Measurements from ENCODE around the gene CACNA1B.
"Not testable (repeated sequence)": the region's sequence is repeated elsewhere in the genome, so short reads cannot be mapped to it uniquely, and the experiment has no call there.

CACNA1B gene

GRCh38 chr9:137877506-137878122, at the start of gene CACNA1B:
Gene CACNA1B (plus strand): TSS chr9:137877782. CDS start chr9:137877934, 152 bp downstream.
- DNase-seq (ENCODE audit: low read depth), result not testable (repeated sequence)

DNA sequence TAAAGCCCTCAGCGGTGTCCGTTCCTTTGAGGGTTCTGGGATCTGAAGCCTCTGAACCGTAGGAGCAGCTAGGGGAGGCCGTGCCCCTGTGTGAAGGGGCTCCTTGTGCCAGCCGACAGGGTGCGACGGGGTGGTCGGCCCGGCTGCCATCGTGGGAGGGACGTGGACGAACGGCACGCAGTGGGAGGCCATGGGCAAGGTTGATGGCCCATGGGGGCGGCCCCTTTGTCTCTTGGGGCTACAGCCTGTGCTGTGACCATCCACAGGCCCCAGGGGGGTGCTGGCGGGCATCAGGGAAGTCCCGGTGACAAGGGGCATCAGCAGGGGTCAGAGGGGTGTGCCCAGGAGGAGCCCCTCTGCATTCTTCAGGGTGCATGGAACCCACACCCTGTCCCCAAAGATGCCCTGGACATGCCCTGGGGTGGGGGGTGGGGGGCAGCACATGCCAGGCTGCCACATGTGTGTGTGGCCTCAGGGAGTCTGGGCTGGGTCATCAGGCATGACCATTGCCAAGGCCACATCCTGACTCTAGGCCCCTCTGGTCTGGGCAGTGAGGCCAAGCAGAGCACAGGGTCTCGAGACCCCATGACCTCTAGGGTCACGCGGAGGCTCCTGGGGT, 49.6 kb upstream of the CACNA1B start:
- DNase-seq (ENCODE audit: low read depth), result no peak

GRCh38 chr9:137828527-137829259, 48.9 kb upstream of the CACNA1B start:
- DNase-seq (ENCODE audit: low read depth), result no peak

DNA sequence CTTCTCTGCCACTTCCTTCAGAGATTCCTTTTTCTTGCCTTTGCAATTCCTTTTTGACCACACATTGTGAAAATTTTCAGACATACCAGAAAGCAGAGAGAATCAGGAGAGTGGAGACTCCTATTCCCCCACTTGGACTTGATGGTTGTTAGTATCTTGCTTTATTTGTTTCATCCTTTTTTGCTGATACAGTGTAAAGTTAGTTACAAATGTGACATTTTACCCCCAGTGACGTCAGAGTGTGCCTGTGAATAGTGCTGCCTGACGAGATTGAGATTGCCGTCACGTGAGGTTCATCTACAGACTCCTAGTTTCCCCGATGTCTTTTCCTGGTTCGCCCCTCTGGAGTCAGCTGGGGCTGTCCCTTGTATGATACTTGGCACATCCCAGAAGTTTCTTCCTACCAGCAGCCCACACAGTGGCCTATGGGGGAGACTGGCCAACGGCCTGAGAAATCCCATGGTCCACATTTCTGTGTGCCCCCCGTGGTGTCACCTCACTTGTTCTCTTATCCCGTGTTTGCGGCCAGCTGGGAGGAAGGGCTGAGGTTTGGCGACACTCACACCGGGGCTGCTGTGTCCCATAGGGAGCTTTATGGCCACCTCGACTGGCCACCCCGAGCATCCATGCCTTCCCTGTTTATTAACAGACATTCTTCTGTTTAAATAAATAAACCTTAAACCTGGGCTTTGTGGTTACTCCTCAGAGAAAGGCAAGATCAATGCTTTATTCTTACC, 48.2 kb upstream of the CACNA1B start:
- no peak for DNase-seq (ENCODE audit: low read depth)

DNA sequence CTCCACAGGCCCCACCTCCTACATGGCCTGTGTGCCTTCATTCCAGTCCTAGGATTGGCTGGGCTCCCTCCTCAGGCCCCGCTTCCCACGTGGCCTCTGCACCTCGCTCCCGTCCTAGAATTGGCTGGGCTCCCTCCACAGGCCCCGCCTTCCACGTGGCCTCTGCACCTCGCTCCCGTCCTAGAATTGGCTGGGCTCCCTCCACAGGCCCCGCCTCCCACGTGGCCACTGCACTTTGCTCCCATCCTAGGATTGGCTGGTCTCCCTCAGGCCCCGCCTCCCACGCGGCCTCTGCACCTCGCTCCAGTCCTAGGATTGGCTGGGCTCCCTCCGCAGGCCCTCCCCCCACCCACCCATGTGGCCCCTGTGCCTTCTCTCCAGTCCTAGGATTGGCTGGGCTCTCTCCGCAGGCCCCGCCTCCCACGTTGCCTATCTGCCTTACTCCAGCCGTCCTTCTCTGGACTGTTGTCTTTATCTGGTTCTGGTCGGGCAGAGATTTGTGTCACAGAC, 45.3 kb upstream of the CACNA1B start:
- DNase-seq (ENCODE audit: low read depth), result no peak

DNA sequence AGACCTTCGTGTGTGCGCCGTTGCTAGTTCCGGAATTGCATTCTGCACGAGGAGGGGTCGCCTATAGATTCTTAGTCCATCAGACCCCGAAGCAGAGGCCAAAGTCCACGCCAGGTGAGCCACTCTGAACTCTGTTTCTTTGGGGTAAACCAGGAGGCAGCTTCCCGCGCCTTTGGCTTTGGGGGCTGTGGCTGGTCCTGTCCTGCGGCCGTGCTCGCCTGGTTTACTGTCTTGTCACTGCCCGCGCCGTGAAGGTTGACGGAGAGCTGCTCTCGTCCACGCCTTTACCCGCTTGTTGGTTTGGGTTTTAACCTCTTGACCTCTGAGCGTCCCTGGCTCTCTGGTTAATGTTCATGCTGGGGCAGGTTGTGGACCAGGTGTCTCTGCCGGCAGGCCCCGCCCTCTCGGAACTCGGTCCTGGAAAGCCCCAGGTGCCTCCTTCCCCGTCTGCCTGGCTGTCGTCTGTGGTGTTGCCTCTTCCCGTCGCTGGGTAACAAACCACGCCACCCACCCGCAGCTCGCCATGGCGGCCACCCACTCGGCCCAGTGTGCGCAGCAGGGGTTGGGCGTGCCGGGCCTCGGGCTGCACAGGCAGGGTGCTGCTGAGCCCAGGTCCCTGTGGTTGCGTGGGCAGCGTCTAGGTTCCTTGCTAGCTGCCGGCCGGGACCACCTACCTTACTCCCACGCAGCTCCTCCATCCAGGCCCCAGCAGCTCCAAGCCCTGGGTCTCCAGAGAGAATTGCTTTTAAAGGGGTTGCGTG, 44.6 kb upstream of the CACNA1B start:
- DNase-seq (ENCODE audit: low read depth), result no peak

GRCh38 chr9:137833721-137834613, 43.6 kb upstream of the CACNA1B start:
- DNase-seq (ENCODE audit: low read depth), result no peak

DNA sequence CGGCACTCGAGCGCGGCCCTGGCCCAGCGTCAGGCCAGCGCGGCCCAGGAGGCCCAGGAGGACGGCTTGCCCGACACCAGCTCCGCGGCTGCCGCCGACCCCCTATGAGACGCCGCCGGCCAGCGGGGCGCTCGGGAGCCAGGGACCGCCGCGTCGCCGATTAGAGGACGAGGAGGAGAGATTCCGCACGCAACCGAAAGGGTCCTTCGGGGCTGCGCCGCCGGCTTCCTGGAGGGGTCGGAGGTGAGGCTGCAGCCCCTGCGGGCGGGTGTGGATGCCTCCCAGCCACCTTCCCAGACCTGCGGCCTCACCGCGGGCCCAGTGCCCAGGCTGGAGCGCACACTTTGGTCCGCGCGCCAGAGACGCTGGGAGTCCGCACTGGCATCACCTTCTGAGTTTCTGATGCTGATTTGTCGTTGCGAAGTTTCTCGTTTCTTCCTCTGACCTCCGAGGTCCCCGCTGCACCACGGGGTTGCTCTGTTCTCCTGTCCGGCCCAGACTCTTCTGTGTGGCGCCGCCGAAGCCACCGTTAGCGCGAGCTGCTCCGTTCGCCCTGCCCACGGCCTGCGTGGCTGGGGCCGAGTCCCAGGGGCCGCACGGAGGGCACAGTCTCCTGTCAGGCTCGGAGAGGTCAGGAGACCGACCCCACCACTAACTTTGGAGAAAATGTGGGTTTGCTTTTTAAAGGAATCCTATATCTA, 42.6 kb upstream of the CACNA1B start:
- no peak for DNase-seq (ENCODE audit: low read depth)

DNA sequence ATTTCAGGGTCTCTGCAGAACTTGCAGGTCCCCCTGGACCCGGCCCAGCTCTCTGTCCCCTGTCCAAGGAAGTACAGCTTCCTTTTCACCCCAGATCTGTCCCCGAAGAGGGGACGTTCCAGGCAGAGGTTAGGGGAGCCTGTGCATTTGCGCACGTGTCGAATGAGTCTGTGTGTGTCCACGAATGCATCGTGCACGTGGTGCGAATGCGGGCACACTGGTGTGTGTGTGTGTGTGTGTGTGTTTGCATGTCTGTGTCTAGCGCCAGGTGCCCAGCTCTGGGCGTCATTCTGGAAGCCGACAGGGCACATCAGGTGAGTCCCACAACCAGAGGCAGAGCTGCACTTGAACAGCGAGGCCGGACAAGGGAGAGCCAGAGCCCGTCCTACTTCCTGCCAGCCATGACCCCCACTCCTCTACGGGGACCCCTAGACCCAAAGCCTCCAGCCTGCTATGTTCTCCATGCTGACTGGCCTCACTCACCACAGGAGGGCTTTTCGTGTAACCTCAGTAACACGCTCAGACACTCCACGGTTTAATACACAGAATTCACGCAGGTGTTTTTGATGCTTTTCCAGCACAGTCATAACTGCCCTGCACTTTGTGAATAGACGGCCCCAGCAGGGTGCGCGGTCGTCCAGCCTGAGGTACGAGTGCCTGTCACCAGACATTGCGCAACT, 41.3 kb upstream of the CACNA1B start:
- no peak for DNase-seq (ENCODE audit: low read depth)

DNA sequence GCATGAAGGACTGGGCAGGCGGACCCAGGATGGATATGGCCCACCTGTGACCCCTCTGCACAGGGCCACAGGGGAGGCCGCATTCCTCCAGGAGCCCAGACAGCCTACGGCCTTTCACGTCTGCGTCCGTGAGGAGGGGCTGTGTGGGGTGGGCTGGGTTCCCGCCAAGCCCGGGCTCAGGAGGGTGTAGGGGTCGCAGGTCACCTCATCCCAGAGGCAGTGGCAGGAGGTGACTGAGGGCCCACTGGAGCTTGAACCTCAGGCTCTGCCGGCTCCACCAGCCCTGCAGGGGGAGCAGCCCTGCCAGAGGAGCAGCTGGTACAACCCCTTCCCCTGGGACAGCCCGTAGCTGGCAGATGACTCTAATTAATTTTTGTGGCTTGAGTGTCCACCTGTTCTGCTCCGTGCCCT, 40.7 kb upstream of the CACNA1B start:
- no peak for DNase-seq (ENCODE audit: low read depth)

DNA sequence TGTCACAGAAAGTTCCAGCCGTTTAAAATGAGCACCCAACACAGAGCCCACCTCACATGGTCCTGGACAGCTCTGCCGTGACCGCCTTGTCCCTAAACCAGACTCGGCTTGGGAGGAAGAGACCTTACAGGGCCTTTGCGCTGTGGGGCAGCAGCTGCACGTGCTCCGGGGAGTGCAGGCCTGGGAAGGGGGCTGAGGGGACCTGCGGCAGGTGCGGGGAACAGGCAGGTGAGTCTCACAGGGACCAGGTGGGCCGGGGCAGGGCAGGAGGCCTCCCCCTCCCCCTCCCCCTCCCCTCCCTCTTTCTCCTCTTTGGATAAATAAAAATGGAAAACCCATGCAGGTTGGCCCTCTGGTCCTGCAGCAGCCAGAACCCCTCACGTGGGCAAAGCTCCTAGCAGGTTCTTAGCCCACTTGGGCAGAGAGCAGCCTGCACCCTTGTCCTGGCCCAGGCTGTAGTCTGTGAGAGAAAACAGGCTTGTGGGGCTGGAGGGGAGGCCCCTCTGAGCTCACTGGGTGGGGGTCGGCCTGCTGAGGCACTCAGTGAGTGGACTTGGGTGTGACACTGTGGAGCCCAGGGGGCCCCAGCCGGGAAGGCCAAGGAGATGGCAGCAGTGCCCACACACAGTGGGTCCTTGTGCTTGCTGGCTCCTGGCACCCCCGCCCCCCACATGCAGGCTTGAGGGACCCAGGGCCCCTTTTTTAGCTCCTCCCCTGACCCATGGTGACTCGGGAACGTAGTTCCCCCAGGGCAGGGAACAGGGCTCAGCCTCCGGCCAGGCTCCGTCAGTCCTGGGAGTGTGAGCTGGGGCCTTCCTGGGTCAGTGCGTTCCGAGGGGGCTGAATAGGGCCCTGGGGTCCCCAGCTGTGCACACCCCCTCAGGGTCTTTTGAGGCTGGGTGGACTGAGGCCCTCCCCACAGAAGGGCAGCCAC, 40.0 kb upstream of the CACNA1B start:
- DNase-seq (ENCODE audit: low read depth), result no peak

DNA sequence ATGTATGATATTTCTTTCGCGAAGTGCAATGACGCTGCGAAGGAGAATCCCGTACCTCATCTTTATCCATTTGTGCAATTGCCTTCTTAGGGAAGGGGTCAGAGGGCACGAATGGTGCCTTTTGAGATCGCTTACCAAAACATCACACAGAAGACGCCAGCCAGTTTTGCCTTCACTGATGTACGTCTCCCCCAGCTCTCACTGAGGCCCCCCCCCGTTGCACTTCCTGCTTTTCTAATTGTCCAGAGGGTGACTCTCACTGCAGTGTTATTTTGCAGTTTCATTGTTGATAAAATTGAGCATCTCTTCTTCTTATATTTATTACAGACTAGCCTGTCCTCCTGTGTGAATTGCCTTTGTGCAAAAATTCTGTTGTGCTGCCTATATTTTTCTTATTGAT, 39.0 kb upstream of the CACNA1B start:
- DNase-seq (ENCODE audit: low read depth), result no peak

- no peak for DNase-seq (ENCODE audit: low read depth)
These were observed 34.2 kb upstream of the CACNA1B start for GRCh38 chr9:137843355-137843754.

DNA sequence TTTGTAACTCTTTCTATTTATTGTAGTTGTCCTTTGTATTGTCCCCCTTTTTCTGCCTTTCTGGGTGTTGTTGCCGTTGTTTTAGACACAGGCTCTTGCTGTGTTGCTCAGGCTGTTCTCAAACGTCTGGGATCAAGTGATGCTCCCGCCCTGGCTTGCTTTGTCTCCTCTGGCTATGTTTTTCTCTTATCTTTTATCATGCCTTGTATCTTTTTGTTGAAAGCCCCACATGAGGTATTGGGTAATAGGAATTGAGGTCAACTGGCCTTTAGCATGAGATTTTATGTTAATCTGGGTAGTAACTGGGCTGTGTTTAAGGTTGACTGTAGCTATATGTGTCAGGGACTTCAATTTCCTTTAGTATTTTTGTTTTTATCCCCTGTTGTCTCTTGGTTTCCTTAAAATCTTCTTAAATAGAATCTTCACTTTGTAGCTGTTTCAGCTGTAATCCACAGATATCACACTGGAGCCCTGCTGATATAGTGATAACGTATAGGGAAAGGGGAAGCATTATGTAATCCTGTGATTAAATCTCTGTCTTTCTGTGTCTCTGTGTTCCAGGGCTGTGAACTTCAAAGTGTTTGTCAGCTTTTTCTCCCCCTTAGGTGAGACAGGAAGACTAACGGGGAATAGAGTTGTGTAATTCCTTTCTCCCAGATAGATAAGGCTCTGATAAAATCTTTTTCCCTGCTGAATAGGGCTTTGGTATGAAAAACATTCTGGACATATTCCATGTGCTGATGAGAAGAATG, 25.9 kb upstream of the CACNA1B start:
- no peak for DNase-seq (ENCODE audit: low read depth)

- DNase-seq (ENCODE audit: low read depth), result no peak
These were observed 24.1 kb upstream of the CACNA1B start for GRCh38 chr9:137853392-137853995.

DNA sequence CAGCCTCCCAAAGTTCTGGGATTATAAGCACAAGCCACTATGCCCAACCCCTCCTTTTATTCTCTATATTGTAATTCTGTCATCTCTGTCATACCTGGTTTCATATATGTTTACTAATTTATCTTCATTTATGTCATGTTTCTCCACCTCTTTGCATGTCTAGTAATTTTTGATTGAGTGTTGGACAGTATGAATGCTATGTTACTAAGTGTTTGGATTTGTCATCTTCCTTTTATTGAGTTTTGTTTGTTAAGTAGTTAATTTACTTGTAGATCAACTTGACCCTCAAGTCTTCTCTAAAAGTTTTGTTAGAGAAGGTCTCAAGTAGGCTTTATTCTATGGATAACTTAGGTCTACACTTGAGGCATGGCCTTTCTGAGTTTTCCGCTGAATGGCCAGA, 17.2 kb upstream of the CACNA1B start:
- no peak for DNase-seq (ENCODE audit: low read depth)

GRCh38 chr9:137865581-137866145, 11.9 kb upstream of the CACNA1B start:
- DNase-seq (ENCODE audit: low read depth), result no peak

Data from activated T-cell treated with anti-CD3 and anti-CD28 coated beads for 1 hour (primary cell).